Measurements from ENCODE around the gene KCNK17. TPM values are rescaled to one million over a fixed set of nuclear protein-coding genes. Genes with fewer than 3 reads are reported as not detected.
A peak's percentile ranks its signal among the peaks of the same experiment; 100 is the strongest.

Gene KCNK17, protein sequence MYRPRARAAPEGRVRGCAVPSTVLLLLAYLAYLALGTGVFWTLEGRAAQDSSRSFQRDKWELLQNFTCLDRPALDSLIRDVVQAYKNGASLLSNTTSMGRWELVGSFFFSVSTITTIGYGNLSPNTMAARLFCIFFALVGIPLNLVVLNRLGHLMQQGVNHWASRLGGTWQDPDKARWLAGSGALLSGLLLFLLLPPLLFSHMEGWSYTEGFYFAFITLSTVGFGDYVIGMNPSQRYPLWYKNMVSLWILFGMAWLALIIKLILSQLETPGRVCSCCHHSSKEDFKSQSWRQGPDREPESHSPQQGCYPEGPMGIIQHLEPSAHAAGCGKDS
- total RNA-seq (2021; fragmentation: NEBNext Ultra II Directional; extraction: Animal tissue kit (Norgen Biotek cat#: 25700)): not detected
- long read RNA-seq: 0 reads

DNA sequence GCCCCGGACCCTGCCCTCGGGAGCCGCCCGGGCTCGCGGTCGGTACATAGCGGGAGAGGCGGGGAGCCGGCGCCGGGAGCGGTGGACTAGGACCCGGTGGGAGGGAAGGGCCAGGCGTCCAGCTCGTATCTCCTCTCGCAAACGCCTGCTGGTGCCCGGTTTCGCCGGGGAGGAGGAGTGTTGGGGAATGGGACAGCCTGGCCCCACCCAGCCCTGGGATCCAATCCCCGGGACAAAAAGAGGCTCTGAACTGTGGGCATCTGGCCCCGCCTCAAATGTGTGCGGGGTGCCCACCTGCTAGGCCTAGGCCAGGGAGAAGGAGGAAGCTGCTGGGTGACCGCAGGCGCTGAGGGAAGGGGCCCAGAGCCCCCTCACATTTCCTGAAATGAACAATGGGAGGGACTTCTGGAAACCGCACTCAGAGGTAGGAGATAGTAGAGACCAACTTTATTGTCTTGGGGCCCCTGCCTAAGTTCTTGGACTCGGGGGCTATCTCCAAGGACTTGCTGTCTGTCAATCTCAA is at the start of gene KCNK17:
Gene KCNK17, minus strand, starts transcription at position 147 of the 523 bp plus-strand sequence. Its CDS starts 99 bp downstream, at position 48.
- no peaks in the 10 kb centered on the region for H3K9me3 Mint-ChIP-seq
- H3K4me3 Mint-ChIP-seq: no peak within 1 kb of the TSS
- no peak for TF ChIP-seq CTCF (IDR thresholded peaks at IDR 0.05)
- no peak for DNase-seq
- H3K4me1 Mint-ChIP-seq (ENCODE audit: low read depth): no peaks in the 10 kb centered on the region
- peaks cover 22% of the 10 kb centered on the region for H3K27me3 Mint-ChIP-seq (ENCODE audit: insufficient read depth)
- no peaks in the 10 kb centered on the region for H3K36me3 Mint-ChIP-seq (ENCODE audit: low read depth)
- no peak within 1 kb of the TSS for H3K27ac Mint-ChIP-seq

- H3K27me3 Mint-ChIP-seq (ENCODE audit: insufficient read depth): peaks cover 5% of the 10 kb centered on the region
These were observed 49.1 kb upstream of the KCNK17 start for GRCh38 chr6:39363280-39363679.

GRCh38 chr6:39362487-39362865 is 48.3 kb upstream of the KCNK17 start:
- H3K9me3 Mint-ChIP-seq: no peaks in the 10 kb centered on the region

More at GRCh38 chr6:39363280-39363679, 49.1 kb upstream of the KCNK17 start:
- no peak for DNase-seq
- peaks cover 12% of the 10 kb centered on the region; the same call in 1 of the 2 replicates for H3K4me1 Mint-ChIP-seq (ENCODE audit: low read depth)
- TF ChIP-seq CTCF (IDR thresholded peaks at IDR 0.05): no peak
- no peaks in the 10 kb centered on the region for H3K36me3 Mint-ChIP-seq (ENCODE audit: low read depth)
- H3K9me3 Mint-ChIP-seq: no peaks in the 10 kb centered on the region
- H3K27ac Mint-ChIP-seq: no peak overlapping the region
- no peak overlapping the region for H3K4me3 Mint-ChIP-seq

GRCh38 chr6:39361657-39362486 is 47.7 kb upstream of the KCNK17 start:
- Mint-ChIP-seq H3K36me3 (ENCODE audit: low read depth) (no peaks in the 10 kb centered on the region), H3K4me1 (ENCODE audit: low read depth) (peaks cover 12% of the 10 kb centered on the region; the same call in 1 of the 2 replicates), H3K27ac (no peak overlapping the region), H3K9me3 (no peaks in the 10 kb centered on the region), H3K27me3 (ENCODE audit: insufficient read depth) (peaks cover 5% of the 10 kb centered on the region), H3K4me3 (peak overlapping the region; percentile 20; the same call in 1 of the 2 replicates)
- DNase-seq: peak; percentile 35
- peak; percentile 81 for TF ChIP-seq CTCF (IDR thresholded peaks at IDR 0.05)

More at GRCh38 chr6:39362487-39362865, 48.3 kb upstream of the KCNK17 start:
- no peak overlapping the region for H3K27ac Mint-ChIP-seq
- H3K27me3 Mint-ChIP-seq (ENCODE audit: insufficient read depth): peaks cover 5% of the 10 kb centered on the region
- no peak for TF ChIP-seq CTCF (IDR thresholded peaks at IDR 0.05)
- H3K36me3 Mint-ChIP-seq (ENCODE audit: low read depth): no peaks in the 10 kb centered on the region
- peak overlapping the region; percentile 20; the same call in 1 of the 2 replicates for H3K4me3 Mint-ChIP-seq
- DNase-seq: no peak
- peaks cover 12% of the 10 kb centered on the region; the same call in 1 of the 2 replicates for H3K4me1 Mint-ChIP-seq (ENCODE audit: low read depth)

- Mint-ChIP-seq H3K9me3 (no peaks in the 10 kb centered on the region), H3K4me3 (no peak overlapping the region), H3K27me3 (ENCODE audit: insufficient read depth) (peaks cover 4% of the 10 kb centered on the region), H3K4me1 (ENCODE audit: low read depth) (peaks cover 9% of the 10 kb centered on the region; the same call in 1 of the 2 replicates), H3K27ac (no peak overlapping the region), H3K36me3 (ENCODE audit: low read depth) (no peaks in the 10 kb centered on the region)
- TF ChIP-seq CTCF (IDR thresholded peaks at IDR 0.05): no peak
- no peak for DNase-seq
These were observed 46.2 kb upstream of the KCNK17 start for GRCh38 chr6:39360378-39360777.

Data from HFFc6 (cell line).